Measurements from ENCODE around the gene CAPN7. TPM values are rescaled to one million over a fixed set of nuclear protein-coding genes. Genes with fewer than 3 reads are reported as not detected.

Gene CAPN7
- total RNA-seq, 6 experiments from 2014 or later, result 23.8 to 27.9 (median 26.4) TPM

DNA sequence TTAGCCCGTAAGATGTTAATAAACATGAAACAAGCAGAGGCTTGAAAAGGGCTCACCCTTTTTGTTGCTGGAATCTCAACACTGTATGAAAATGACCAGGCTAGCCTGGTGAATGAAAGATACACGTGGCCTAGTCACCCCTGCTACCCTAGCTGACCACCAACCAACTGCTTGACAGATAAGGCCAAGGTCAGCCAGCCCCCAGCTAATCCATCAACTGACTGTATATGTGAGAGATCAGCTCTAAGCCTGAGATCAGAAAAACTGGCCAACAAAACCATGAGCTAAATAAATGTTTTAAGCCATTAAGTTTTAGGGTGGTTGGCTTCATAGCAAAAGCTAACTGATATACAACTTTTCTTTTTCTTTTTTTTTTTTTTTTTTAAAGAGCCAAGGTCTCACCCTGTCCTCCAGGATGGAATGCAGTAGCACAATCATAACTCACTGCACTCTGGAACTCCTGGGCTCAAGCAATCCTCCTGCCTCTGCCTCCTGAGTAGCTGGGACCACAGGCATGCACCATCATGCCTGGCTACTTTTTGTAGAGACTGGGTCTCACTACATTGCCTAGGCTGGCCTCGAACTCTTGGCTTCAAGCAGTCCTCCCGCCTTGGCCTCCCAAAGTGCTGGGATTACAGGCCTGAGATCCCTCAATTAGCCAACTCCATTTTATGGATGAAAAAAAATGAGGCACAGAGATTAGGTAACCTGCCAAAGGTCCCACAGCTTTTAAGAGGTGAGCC, 91.7 kb downstream of the CAPN7 start:
- Mint-ChIP-seq H3K27me3 (ENCODE audit: insufficient read depth) (no peaks in the 10 kb centered on the region; the same call in 1 of the 2 replicates), H3K4me3 (no peak overlapping the region), H3K9me3 (no peaks in the 10 kb centered on the region), H3K36me3 (ENCODE audit: low read depth) (peaks cover 24% of the 10 kb centered on the region), H3K27ac (no peak overlapping the region), H3K4me1 (ENCODE audit: low read depth) (peaks cover 36% of the 10 kb centered on the region)
- TF ChIP-seq, protein P1, sequence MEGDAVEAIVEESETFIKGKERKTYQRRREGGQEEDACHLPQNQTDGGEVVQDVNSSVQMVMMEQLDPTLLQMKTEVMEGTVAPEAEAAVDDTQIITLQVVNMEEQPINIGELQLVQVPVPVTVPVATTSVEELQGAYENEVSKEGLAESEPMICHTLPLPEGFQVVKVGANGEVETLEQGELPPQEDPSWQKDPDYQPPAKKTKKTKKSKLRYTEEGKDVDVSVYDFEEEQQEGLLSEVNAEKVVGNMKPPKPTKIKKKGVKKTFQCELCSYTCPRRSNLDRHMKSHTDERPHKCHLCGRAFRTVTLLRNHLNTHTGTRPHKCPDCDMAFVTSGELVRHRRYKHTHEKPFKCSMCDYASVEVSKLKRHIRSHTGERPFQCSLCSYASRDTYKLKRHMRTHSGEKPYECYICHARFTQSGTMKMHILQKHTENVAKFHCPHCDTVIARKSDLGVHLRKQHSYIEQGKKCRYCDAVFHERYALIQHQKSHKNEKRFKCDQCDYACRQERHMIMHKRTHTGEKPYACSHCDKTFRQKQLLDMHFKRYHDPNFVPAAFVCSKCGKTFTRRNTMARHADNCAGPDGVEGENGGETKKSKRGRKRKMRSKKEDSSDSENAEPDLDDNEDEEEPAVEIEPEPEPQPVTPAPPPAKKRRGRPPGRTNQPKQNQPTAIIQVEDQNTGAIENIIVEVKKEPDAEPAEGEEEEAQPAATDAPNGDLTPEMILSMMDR (IDR thresholded peaks at IDR 0.05), result no peak
- DNase-seq, result no peak

GRCh38 chr3:15298504-15298903, 92.5 kb downstream of the CAPN7 start:
- H3K4me3 Mint-ChIP-seq, result no peak overlapping the region
- H3K36me3 Mint-ChIP-seq (ENCODE audit: low read depth), result peaks cover 31% of the 10 kb centered on the region
- H3K27ac Mint-ChIP-seq, result no peak overlapping the region
- TF ChIP-seq, protein P1 (IDR thresholded peaks at IDR 0.05), result no peak
- peaks cover 29% of the 10 kb centered on the region for H3K4me1 Mint-ChIP-seq (ENCODE audit: low read depth)
- H3K27me3 Mint-ChIP-seq (ENCODE audit: insufficient read depth), result no peaks in the 10 kb centered on the region; the same call in 1 of the 2 replicates
- DNase-seq, result no peak
- no peaks in the 10 kb centered on the region for H3K9me3 Mint-ChIP-seq

GRCh38 chr3:15299036-15299435, 93.0 kb downstream of the CAPN7 start:
- Mint-ChIP-seq H3K27ac (no peak overlapping the region), H3K4me1 (ENCODE audit: low read depth) (peaks cover 29% of the 10 kb centered on the region), H3K4me3 (no peak overlapping the region), H3K27me3 (ENCODE audit: insufficient read depth) (no peaks in the 10 kb centered on the region; the same call in 1 of the 2 replicates), H3K9me3 (no peaks in the 10 kb centered on the region), H3K36me3 (ENCODE audit: low read depth) (peaks cover 36% of the 10 kb centered on the region)
- TF ChIP-seq, protein P1 (IDR thresholded peaks at IDR 0.05), result no peak
- no peak for DNase-seq

DNA sequence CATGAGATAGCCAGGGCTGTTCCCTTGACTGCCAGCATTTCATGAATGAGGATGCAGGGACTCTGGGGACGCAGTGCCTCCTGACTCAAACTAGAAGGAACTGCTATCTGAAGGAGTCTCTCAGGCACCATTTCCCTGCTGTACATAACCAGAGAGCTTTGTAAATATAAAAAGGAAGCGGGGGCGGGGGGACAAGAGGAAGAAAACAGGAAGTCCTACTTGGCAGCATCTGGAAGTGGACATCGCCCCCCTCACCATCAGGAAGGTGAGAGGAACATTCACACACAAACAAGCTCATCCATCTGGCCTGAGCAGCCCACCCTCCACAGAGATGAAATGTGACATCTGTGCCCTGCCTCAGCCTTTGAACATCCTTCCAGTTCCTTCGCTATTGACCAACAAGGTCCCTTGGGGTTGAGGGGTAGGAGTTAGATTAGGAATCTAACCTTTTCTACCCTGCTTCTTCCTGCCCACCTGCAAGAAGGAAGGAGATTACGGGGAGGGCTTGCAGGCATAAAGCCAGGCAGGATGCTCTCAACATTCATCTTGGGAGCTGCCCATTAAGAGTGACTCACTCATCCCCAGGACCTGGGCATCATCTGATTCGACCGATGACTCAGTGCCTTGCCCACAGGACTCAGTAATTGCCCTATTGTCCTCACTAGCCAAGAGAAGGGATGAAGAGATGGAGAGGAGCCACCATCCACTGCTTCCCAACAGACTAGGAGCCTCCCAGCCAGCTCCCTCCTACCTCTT, 94.5 kb downstream of the CAPN7 start:
- Mint-ChIP-seq H3K27ac (peak overlapping the region; percentile 20; the same call in 1 of the 2 replicates), H3K9me3 (no peaks in the 10 kb centered on the region), H3K27me3 (ENCODE audit: insufficient read depth) (no peaks in the 10 kb centered on the region; the same call in 1 of the 2 replicates), H3K4me1 (ENCODE audit: low read depth) (peaks cover 27% of the 10 kb centered on the region), H3K4me3 (no peak overlapping the region), H3K36me3 (ENCODE audit: low read depth) (peaks cover 41% of the 10 kb centered on the region)
- DNase-seq, result peak; percentile 76
- TF ChIP-seq, protein P1 (IDR thresholded peaks at IDR 0.05), result no peak

GRCh38 chr3:15301761-15302160, 95.7 kb downstream of the CAPN7 start:
- DNase-seq, result no peak
- peaks cover 21% of the 10 kb centered on the region for H3K4me1 Mint-ChIP-seq (ENCODE audit: low read depth)
- H3K27ac Mint-ChIP-seq, result no peak overlapping the region
- TF ChIP-seq, protein P1 (IDR thresholded peaks at IDR 0.05), result no peak
- no peaks in the 10 kb centered on the region; the same call in 1 of the 2 replicates for H3K27me3 Mint-ChIP-seq (ENCODE audit: insufficient read depth)
- H3K9me3 Mint-ChIP-seq, result no peaks in the 10 kb centered on the region
- H3K36me3 Mint-ChIP-seq (ENCODE audit: low read depth), result peaks cover 42% of the 10 kb centered on the region
- H3K4me3 Mint-ChIP-seq, result no peak overlapping the region

Other genes with a start within 250 kb of the CAPN7 start
- gene MRPS25, start 140.9 kb upstream of the CAPN7 start, total RNA-seq (2021; fragmentation: NEBNext Ultra II Directional; extraction: Animal tissue kit (Norgen Biotek cat#: 25700)), result 10 to 100 TPM; 31.4 to 45.2 (median 33.4) TPM
- gene RBSN, start 107.1 kb upstream of the CAPN7 start, total RNA-seq (2021; fragmentation: NEBNext Ultra II Directional; extraction: Animal tissue kit (Norgen Biotek cat#: 25700)), result 10 to 100 TPM; 17.6 to 22.2 (median 19.3) TPM
- 10 to 100 TPM; 10.8 to 14.2 (median 11.9) TPM for gene SH3BP5, start 126.3 kb downstream of the CAPN7 start, total RNA-seq (2021; fragmentation: NEBNext Ultra II Directional; extraction: Animal tissue kit (Norgen Biotek cat#: 25700))
- 10 to 100 TPM; 17.9 to 21.3 (median 19.8) TPM for gene METTL6, start 221.3 kb downstream of the CAPN7 start, total RNA-seq (2021; fragmentation: NEBNext Ultra II Directional; extraction: Animal tissue kit (Norgen Biotek cat#: 25700))
- gene EAF1, start 221.4 kb downstream of the CAPN7 start, total RNA-seq (2021; fragmentation: NEBNext Ultra II Directional; extraction: Animal tissue kit (Norgen Biotek cat#: 25700)), result 10 to 100 TPM; 13.9 to 17.2 (median 15.8) TPM

Data from HFFc6 (cell line).